HepG2 (cell line): Measurements from ENCODE around the gene PSENEN. TPM values are rescaled to one million over a fixed set of nuclear protein-coding genes. Genes with fewer than 3 reads are reported as not detected.

Experiments used
- ADNP ChIP-seq: sonication (generic); formaldehyde crosslinking; IDR thresholded peaks from 2 replicates; pipeline ENCODE4 v1.4.0; 2020; ENCODE audit warnings: missing genetic modification reagents
- ETV5 ChIP-seq: IDR thresholded peaks from 2 replicates; pipeline ENCODE4 v1.6.1; 2018; ENCODE audit warnings: missing biosample characterization, missing genetic modification reagents, inconsistent platforms, borderline replicate concordance
- KDM5B ChIP-seq: sonication (generic); formaldehyde crosslinking; IDR thresholded peaks from 2 replicates; pipeline ENCODE4 v1.4.0; 2020; ENCODE audit warnings: missing genetic modification reagents, mild to moderate bottlenecking, borderline replicate concordance
- MIER2 ChIP-seq: IDR thresholded peaks from 2 replicates; pipeline ENCODE4 v1.6.1; 2016; ENCODE audit warnings: missing biosample characterization, missing genetic modification reagents
- MLLT10 ChIP-seq: sonication (generic); formaldehyde crosslinking; IDR thresholded peaks from 2 replicates; pipeline ENCODE4 v1.4.0; 2020; ENCODE audit warnings: missing genetic modification reagents
- MTA1 ChIP-seq: sonication (generic); formaldehyde crosslinking; IDR thresholded peaks from 2 replicates; pipeline ENCODE4 v1.4.0; 2020; ENCODE audit warnings: missing genetic modification reagents, mild to moderate bottlenecking, borderline replicate concordance
- REXO4 ChIP-seq: sonication (generic); formaldehyde crosslinking; IDR thresholded peaks from 2 replicates; pipeline ENCODE4 v1.8.0; 2022; ENCODE audit warnings: missing genetic modification reagents, mild to moderate bottlenecking, borderline replicate concordance
- RORA ChIP-seq: sonication (generic); formaldehyde crosslinking; IDR thresholded peaks from 2 replicates; pipeline ENCODE4 v1.5.0; 2020; ENCODE audit warnings: mild to moderate bottlenecking, missing genetic modification reagents, moderate library complexity
- ZNF143 ChIP-seq: sonication (generic); formaldehyde crosslinking; IDR thresholded peaks from 2 replicates; pipeline ENCODE4 v1.4.0; 2020; ENCODE audit warnings: missing genetic modification reagents
- ZNF451 ChIP-seq: sonication (generic); formaldehyde crosslinking; IDR thresholded peaks from 2 replicates; pipeline ENCODE4 v1.5.0; 2020; ENCODE audit warnings: mild to moderate bottlenecking, missing genetic modification reagents
- ZNF546 ChIP-seq: sonication (generic); formaldehyde crosslinking; conservative IDR thresholded peaks from 2 replicates; pipeline ENCODE4 v1.8.1; 2023; ENCODE audit warnings: mild to moderate bottlenecking, missing genetic modification reagents
- ZNF567 ChIP-seq: sonication (generic); formaldehyde crosslinking; IDR thresholded peaks from 2 replicates; pipeline ENCODE4 v1.8.1; 2023; ENCODE audit warnings: mild to moderate bottlenecking, missing genetic modification reagents, borderline replicate concordance
- ZNF652 ChIP-seq: IDR thresholded peaks from 2 replicates; pipeline ENCODE4 v1.6.1; 2016; ENCODE audit warnings: low read depth, borderline replicate concordance
- ZNF746 ChIP-seq: sonication (generic); formaldehyde crosslinking; IDR thresholded peaks from 2 replicates; pipeline ENCODE4 v1.8.0; 2022; ENCODE audit warnings: mild to moderate bottlenecking, missing genetic modification reagents
- ZSCAN20 ChIP-seq: sonication (generic); formaldehyde crosslinking; IDR thresholded peaks from 2 replicates; pipeline ENCODE4 v1.4.0; 2020; ENCODE audit warnings: missing genetic modification reagents, mild to moderate bottlenecking, borderline replicate concordance
- polyA plus RNA-seq, 8 experiments: library from polyadenylated mRNA; depleted of rRNA in 3 of 8; stranded (reverse) in 7 of 8; unstranded in 1 of 8; fragments of >200 nt; fragmentation: Illumina TruSeq in 4 of 8; extraction: Trizol in 4 of 8; gene quantifications; 2 replicates each; pipeline versions ENCODE4 v1.2.1 to v1.2.3, GENCODE V29; 2011 to 2016; ENCODE audit warnings: low read depth in 4 of 8, missing spikeins in 1 of 8, mixed read lengths in 1 of 8; ENCODE audit not compliant: insufficient read depth in 1 of 8
- total RNA-seq, 5 experiments: library from RNA; depleted of rRNA; stranded (reverse); fragments of >200 nt; fragmentation: Illumina TruSeq; extraction: Trizol; gene quantifications; 2 replicates each; pipeline ENCODE4 v1.2.3, GENCODE V29; 2016; ENCODE audit warnings: low read depth in 1 of 5
- TF ChIP-seq, protein P1 (sequence below): sonication (generic); formaldehyde crosslinking; IDR thresholded peaks from 2 replicates; pipeline ENCODE4 v1.8.0; 2022; ENCODE audit warnings: mild to moderate bottlenecking, missing genetic modification reagents, borderline replicate concordance
- TF ChIP-seq, protein P2 (sequence below): sonication (generic); formaldehyde crosslinking; IDR thresholded peaks from 2 replicates; pipeline ENCODE4 v1.4.0; 2020; ENCODE audit warnings: mild to moderate bottlenecking, missing genetic modification reagents
- TF ChIP-seq, protein P3 (sequence below): sonication (generic); formaldehyde crosslinking; IDR thresholded peaks from 2 replicates; pipeline ENCODE4 v1.8.0; 2022; ENCODE audit warnings: low read depth, missing genetic modification reagents
- TF ChIP-seq, protein P4 (sequence below): sonication (generic); formaldehyde crosslinking; conservative IDR thresholded peaks from 2 replicates; pipeline ENCODE4 v1.4.0; 2020; ENCODE audit warnings: mild to moderate bottlenecking, missing genetic modification reagents, moderate library complexity
- TF ChIP-seq, protein P5 (sequence below): sonication (generic); formaldehyde crosslinking; IDR thresholded peaks from 2 replicates; pipeline ENCODE4 v1.4.0; 2020; ENCODE audit warnings: mild to moderate bottlenecking, missing genetic modification reagents

The PSENEN gene
- total and polyA plus RNA-seq, 2 of the 13 experiments (the other 11 are each of a cell fraction or from before 2014, with no cell fraction given): 16.9 to 34.2 TPM

DNA sequence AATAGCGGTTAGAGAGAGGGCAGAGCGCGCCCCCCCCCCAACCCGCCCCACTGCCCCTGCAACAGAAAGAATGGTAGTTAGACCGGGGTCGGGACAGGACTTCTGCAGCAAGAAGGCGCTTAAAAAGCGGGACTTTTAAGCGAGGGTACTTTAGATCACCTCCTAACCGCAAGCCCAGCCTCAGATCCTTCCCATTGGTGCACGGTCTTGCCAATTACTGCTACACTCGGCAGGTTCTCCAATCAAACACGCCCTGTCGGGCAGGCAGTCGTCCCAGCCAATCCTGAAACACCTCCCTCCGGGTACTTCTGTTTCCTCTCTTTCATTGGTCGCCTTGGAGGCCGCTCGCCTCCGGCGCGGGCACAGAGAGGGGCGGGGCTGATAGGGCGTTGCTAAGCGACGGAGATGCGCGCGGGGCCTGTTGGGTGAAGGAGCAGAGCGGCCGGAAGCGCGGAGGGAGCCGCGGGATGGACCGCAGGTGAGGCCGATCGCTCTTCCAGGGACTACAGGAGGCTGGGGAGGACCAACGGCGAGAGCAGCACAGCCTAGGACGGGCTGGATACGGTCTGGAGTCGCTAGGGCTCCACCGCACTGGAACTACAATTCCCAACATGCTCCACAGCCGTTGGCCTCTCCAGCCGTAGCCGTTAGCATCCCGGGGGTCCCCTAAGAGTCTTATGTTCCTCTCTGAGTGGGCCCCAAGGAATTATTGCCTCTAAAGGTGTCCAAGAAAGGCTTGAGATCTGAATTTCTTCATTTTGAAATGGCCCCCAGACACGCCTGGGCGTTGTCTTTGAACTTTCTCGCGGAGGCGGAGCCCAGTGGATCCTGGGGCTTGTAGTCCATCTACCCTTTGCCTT is 12.5 kb downstream of the PSENEN start, which contains the start of gene PROSER3 (continued):
- TF ChIP-seq ZSCAN20 (CRISPR knock-in tag) (peak; percentile 73; the same call in 1 of the 2 replicates), ETV5 (CRISPR knock-in tag) (peak; percentile 86), ZNF567 (CRISPR knock-in tag) (peak; percentile 88; the same call in 1 of the 2 replicates), ZNF546 (no peak), ZNF451 (CRISPR knock-in tag) (no peak), MTA1 (CRISPR knock-in tag) (no peak), ADNP (CRISPR knock-in tag) (no peak), MLLT10 (CRISPR knock-in tag) (no peak), ZNF746 (CRISPR knock-in tag) (peak; percentile 57; the same call in 1 of the 2 replicates), REXO4 (no peak), RORA (CRISPR knock-in tag) (no peak), ZNF652 (CRISPR knock-in tag) (no peak), KDM5B (CRISPR knock-in tag) (peak; percentile 45; the same call in 1 of the 2 replicates), MIER2 (CRISPR knock-in tag) (no peak), ZNF143 (CRISPR knock-in tag) (peak; percentile 91)
- TF ChIP-seq, protein P1, sequence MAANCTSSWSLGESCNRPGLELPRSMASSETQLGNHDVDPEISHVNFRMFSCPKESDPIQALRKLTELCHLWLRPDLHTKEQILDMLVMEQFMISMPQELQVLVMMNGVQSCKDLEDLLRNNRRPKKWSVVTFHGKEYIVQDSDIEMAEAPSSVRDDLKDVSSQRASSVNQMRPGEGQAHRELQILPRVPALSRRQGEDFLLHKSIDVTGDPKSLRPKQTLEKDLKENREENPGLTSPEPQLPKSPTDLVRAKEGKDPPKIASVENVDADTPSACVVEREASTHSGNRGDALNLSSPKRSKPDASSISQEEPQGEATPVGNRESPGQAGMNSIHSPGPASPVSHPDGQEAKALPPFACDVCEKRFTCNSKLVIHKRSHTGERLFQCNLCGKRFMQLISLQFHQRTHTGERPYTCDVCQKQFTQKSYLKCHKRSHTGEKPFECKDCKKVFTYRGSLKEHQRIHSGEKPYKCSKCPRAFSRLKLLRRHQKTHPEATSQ (CRISPR knock-in tag): no peak
- TF ChIP-seq, protein P2, sequence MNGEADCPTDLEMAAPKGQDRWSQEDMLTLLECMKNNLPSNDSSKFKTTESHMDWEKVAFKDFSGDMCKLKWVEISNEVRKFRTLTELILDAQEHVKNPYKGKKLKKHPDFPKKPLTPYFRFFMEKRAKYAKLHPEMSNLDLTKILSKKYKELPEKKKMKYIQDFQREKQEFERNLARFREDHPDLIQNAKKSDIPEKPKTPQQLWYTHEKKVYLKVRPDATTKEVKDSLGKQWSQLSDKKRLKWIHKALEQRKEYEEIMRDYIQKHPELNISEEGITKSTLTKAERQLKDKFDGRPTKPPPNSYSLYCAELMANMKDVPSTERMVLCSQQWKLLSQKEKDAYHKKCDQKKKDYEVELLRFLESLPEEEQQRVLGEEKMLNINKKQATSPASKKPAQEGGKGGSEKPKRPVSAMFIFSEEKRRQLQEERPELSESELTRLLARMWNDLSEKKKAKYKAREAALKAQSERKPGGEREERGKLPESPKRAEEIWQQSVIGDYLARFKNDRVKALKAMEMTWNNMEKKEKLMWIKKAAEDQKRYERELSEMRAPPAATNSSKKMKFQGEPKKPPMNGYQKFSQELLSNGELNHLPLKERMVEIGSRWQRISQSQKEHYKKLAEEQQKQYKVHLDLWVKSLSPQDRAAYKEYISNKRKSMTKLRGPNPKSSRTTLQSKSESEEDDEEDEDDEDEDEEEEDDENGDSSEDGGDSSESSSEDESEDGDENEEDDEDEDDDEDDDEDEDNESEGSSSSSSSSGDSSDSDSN: no peak; the same call in 1 of the 2 replicates
- TF ChIP-seq, protein P3, sequence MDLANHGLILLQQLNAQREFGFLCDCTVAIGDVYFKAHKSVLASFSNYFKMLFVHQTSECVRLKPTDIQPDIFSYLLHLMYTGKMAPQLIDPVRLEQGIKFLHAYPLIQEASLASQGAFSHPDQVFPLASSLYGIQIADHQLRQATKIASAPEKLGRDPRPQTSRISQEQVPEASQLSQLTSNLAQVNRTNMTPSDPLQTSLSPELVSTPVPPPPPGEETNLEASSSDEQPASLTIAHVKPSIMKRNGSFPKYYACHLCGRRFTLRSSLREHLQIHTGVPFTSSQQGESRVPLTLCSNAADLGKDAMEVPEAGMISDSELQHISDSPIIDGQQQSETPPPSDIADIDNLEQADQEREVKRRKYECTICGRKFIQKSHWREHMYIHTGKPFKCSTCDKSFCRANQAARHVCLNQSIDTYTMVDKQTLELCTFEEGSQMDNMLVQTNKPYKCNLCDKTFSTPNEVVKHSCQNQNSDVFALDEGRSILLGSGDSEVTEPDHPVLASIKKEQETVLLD (CRISPR knock-in tag): no peak
- TF ChIP-seq, protein P4, sequence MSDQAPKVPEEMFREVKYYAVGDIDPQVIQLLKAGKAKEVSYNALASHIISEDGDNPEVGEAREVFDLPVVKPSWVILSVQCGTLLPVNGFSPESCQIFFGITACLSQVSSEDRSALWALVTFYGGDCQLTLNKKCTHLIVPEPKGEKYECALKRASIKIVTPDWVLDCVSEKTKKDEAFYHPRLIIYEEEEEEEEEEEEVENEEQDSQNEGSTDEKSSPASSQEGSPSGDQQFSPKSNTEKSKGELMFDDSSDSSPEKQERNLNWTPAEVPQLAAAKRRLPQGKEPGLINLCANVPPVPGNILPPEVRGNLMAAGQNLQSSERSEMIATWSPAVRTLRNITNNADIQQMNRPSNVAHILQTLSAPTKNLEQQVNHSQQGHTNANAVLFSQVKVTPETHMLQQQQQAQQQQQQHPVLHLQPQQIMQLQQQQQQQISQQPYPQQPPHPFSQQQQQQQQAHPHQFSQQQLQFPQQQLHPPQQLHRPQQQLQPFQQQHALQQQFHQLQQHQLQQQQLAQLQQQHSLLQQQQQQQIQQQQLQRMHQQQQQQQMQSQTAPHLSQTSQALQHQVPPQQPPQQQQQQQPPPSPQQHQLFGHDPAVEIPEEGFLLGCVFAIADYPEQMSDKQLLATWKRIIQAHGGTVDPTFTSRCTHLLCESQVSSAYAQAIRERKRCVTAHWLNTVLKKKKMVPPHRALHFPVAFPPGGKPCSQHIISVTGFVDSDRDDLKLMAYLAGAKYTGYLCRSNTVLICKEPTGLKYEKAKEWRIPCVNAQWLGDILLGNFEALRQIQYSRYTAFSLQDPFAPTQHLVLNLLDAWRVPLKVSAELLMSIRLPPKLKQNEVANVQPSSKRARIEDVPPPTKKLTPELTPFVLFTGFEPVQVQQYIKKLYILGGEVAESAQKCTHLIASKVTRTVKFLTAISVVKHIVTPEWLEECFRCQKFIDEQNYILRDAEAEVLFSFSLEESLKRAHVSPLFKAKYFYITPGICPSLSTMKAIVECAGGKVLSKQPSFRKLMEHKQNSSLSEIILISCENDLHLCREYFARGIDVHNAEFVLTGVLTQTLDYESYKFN (CRISPR knock-in tag): 0 out of 2 replicates have a peak, but pooled peaks have one; percentile 11
- TF ChIP-seq, protein P5, sequence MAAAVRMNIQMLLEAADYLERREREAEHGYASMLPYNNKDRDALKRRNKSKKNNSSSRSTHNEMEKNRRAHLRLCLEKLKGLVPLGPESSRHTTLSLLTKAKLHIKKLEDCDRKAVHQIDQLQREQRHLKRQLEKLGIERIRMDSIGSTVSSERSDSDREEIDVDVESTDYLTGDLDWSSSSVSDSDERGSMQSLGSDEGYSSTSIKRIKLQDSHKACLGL (CRISPR knock-in tag): no peak
